Measurements from ENCODE around the gene FZR1.

Gene FZR1

GRCh38 chr19:3510727-3511126 lies 4.6 kb downstream of the FZR1 start:
- H3K4me3 ChIP-seq (ENCODE audit: low read length): no peak overlapping the region
- no peak for DNase-seq (ENCODE audit: low read depth)
- TF ChIP-seq CTCF (IDR thresholded peaks at IDR 0.05; ENCODE audit: insufficient read depth, low read depth, low read length, missing control alignments): no peak

GRCh38 chr19:3511506-3512251 lies 5.6 kb downstream of the FZR1 start:
- DNase-seq (ENCODE audit: low read depth): no peak
- no peak for TF ChIP-seq CTCF (IDR thresholded peaks at IDR 0.05; ENCODE audit: insufficient read depth, low read depth, low read length, missing control alignments)
- no peak overlapping the region for H3K4me3 ChIP-seq (ENCODE audit: low read length)

GRCh38 chr19:3512562-3513228 lies 6.6 kb downstream of the FZR1 start:
- H3K4me3 ChIP-seq (ENCODE audit: low read length): no peak overlapping the region
- TF ChIP-seq CTCF (IDR thresholded peaks at IDR 0.05; ENCODE audit: insufficient read depth, low read depth, low read length, missing control alignments): no peak
- DNase-seq (ENCODE audit: low read depth): no peak

- no peak overlapping the region for H3K4me3 ChIP-seq (ENCODE audit: low read length)
- no peak for DNase-seq (ENCODE audit: low read depth)
- TF ChIP-seq CTCF (IDR thresholded peaks at IDR 0.05; ENCODE audit: insufficient read depth, low read depth, low read length, missing control alignments): no peak
Observed at GRCh38 chr19:3513229-3514140, 7.4 kb downstream of the FZR1 start.

- no peak for TF ChIP-seq CTCF (IDR thresholded peaks at IDR 0.05; ENCODE audit: insufficient read depth, low read depth, low read length, missing control alignments)
- no peak for DNase-seq (ENCODE audit: low read depth)
- H3K4me3 ChIP-seq (ENCODE audit: low read length): no peak overlapping the region
Observed at GRCh38 chr19:3514930-3515329, 8.8 kb downstream of the FZR1 start.

GRCh38 chr19:3515891-3516422 lies 9.8 kb downstream of the FZR1 start:
- H3K4me3 ChIP-seq (ENCODE audit: low read length): no peak overlapping the region
- TF ChIP-seq CTCF (IDR thresholded peaks at IDR 0.05; ENCODE audit: insufficient read depth, low read depth, low read length, missing control alignments): no peak
- no peak for DNase-seq (ENCODE audit: low read depth)

Data from epithelial cell of esophagus (primary cell).